Measurements from ENCODE around the gene ARHGEF40.

DNA sequence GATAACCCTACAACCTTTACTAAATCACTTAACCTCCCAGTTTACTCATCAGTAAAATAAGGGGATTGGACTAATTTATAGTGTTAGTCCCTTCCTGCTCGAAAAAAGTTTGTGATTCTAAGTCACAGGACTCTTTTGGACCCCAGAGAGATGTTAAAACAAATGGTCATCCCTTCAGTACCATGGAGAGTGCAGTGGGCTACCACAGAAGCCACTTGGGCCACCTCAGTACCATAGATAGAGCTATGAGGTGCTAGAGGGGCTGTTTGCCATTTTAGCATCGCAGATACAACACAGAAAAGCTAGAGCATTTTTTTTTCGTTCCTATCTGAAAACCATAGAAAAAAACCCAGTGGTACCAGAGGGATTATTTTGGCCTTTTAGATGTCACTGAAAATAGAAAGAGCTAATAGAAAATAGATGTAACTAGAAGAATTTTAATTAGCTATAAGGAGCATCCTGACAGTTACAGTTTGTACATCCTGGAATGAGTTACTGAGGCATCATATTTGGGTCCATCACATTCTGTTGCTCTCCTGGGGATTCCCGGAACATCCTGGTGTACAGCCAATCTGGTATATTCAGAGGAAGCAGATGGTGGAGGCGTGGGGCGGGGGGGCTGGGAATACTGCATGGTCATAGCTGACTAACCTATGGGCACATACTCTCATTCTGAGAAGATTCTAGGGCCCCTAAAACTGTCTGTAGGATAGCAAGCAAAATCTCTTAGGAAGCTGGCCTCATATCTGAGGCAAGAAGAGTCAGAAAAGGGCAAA lies 25.5 kb downstream of the ARHGEF40 start:
- TF ChIP-seq, protein P1, sequence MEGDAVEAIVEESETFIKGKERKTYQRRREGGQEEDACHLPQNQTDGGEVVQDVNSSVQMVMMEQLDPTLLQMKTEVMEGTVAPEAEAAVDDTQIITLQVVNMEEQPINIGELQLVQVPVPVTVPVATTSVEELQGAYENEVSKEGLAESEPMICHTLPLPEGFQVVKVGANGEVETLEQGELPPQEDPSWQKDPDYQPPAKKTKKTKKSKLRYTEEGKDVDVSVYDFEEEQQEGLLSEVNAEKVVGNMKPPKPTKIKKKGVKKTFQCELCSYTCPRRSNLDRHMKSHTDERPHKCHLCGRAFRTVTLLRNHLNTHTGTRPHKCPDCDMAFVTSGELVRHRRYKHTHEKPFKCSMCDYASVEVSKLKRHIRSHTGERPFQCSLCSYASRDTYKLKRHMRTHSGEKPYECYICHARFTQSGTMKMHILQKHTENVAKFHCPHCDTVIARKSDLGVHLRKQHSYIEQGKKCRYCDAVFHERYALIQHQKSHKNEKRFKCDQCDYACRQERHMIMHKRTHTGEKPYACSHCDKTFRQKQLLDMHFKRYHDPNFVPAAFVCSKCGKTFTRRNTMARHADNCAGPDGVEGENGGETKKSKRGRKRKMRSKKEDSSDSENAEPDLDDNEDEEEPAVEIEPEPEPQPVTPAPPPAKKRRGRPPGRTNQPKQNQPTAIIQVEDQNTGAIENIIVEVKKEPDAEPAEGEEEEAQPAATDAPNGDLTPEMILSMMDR (IDR thresholded peaks at IDR 0.05) = no peak
- no peak for TF ChIP-seq EZH2 (IDR thresholded peaks at IDR 0.05; ENCODE audit: borderline replicate concordance, insufficient read depth, low read depth, low read length, poor library complexity, severe bottlenecking)

Measured in B cell (primary cell).